Parathyroid adenoma (tissue), 2 donors: ENCODE measurements around the gene CYP3A5.
"Not testable (repeated sequence)": the region's sequence is repeated elsewhere in the genome, so short reads cannot be mapped to it uniquely, and the experiment has no call there.

ENCODE experiments used
- H2AFZ ChIP-seq: fragments of 300-600 bp; sonication (generic); one replicate; pipeline ENCODE4 v1.7.0; 2017; ENCODE audit warnings: antibody characterized with exemption, mild to moderate bottlenecking
- H3K27ac ChIP-seq: fragments of 300-600 bp; sonication (generic); one replicate; pipeline ENCODE4 v1.7.0; 2017
- H3K27me3 ChIP-seq: fragments of 300-600 bp; sonication (generic); one replicate; pipeline ENCODE4 v1.7.0; 2017; ENCODE audit warnings: low read length; ENCODE audit not compliant: control insufficient read depth, insufficient read depth
- H3K36me3 ChIP-seq: fragments of 300-600 bp; sonication (generic); one replicate; pipeline ENCODE4 v1.7.0; 2017; ENCODE audit warnings: low read length; ENCODE audit not compliant: control insufficient read depth, insufficient read depth
- H3K4me1 ChIP-seq: fragments of 300-600 bp; sonication (generic); one replicate; pipeline ENCODE4 v1.7.0; 2017; ENCODE audit warnings: control low read depth
- H3K4me2 ChIP-seq: fragments of 300-600 bp; sonication (generic); one replicate; pipeline ENCODE4 v1.7.0; 2017; ENCODE audit warnings: low read length
- H3K4me3 ChIP-seq: fragments of 300-600 bp; sonication (generic); one replicate; pipeline ENCODE4 v1.7.0; 2017; ENCODE audit warnings: low read depth, low read length
- H3K79me2 ChIP-seq: fragments of 300-600 bp; sonication (generic); one replicate; pipeline ENCODE4 v1.7.0; 2017; ENCODE audit warnings: control low read depth
- H3K9ac ChIP-seq: fragments of 300-600 bp; sonication (generic); one replicate; pipeline ENCODE4 v1.7.0; 2017; ENCODE audit warnings: mild to moderate bottlenecking
- H3K9me3 ChIP-seq: fragments of 300-600 bp; sonication (generic); one replicate; pipeline ENCODE4 v1.7.0; 2017; ENCODE audit warnings: low read length; ENCODE audit not compliant: control insufficient read depth
- TF ChIP-seq, protein P1 (sequence below): fragments of 300-600 bp; sonication (generic); IDR thresholded peaks from one replicate; pipeline ENCODE4 v1.7.0; 2017; ENCODE audit warnings: antibody characterized with exemption, mild to moderate bottlenecking
- donor health status: primary hyperparathyroidism.

Gene CYP3A5

DNA sequence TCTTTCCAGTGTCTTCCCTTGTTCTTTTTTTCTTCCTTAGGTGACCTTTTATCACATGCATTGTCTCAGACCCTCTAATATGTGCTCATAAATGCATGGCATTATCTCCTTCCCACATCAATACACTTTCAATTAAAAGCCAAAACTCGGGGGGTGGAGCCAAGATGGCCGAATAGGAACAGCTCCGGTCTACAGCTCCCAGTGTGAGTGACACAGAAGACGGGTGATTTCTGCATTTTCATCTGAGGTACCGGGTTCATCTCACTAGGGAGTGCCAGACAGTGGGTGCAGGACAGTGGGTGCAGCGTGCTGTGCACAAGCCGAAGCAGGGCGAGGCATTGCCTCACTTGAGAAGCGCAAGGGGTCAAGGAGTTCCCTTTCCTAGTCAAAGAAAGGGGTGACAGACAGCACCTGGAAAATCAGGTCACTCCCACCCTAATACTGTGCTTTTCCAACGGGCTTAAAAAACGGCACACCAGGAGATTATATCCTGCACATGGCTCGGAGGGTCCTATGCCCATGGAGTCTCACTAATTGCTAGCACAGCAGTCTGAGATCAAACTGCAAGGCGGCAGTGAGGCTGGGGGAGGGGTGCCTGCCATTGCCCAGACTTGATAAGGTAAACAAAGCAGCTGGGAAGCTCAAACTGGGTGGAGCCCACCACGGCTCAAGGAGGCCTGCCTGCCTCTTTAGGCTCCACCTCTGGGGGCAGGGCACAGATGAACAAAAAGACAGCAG lies 6.2 kb upstream of the CYP3A5 start:
- H3K9ac ChIP-seq, H3K9me3 ChIP-seq, H3K4me2 ChIP-seq, H3K27ac ChIP-seq, H3K36me3 ChIP-seq, H3K4me1 ChIP-seq, H3K27me3 ChIP-seq, H3K79me2 ChIP-seq, H2AFZ ChIP-seq, H3K4me3 ChIP-seq: not testable (repeated sequence)

- H3K36me3 ChIP-seq, result no peaks in the 10 kb centered on the region
- no peaks in the 10 kb centered on the region for H3K4me1 ChIP-seq
- no peak overlapping the region for H3K9ac ChIP-seq
- no peaks in the 10 kb centered on the region for H3K9me3 ChIP-seq
- no peaks in the 10 kb centered on the region for H3K79me2 ChIP-seq
- no peaks in the 10 kb centered on the region for H3K27me3 ChIP-seq
- H3K27ac ChIP-seq, result no peak overlapping the region
- no peak overlapping the region for H2AFZ ChIP-seq
- H3K4me2 ChIP-seq, result no peak overlapping the region
- TF ChIP-seq, protein P1, sequence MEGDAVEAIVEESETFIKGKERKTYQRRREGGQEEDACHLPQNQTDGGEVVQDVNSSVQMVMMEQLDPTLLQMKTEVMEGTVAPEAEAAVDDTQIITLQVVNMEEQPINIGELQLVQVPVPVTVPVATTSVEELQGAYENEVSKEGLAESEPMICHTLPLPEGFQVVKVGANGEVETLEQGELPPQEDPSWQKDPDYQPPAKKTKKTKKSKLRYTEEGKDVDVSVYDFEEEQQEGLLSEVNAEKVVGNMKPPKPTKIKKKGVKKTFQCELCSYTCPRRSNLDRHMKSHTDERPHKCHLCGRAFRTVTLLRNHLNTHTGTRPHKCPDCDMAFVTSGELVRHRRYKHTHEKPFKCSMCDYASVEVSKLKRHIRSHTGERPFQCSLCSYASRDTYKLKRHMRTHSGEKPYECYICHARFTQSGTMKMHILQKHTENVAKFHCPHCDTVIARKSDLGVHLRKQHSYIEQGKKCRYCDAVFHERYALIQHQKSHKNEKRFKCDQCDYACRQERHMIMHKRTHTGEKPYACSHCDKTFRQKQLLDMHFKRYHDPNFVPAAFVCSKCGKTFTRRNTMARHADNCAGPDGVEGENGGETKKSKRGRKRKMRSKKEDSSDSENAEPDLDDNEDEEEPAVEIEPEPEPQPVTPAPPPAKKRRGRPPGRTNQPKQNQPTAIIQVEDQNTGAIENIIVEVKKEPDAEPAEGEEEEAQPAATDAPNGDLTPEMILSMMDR, result no peak
- H3K4me3 ChIP-seq, result no peak overlapping the region
Measured at GRCh38 chr7:99685129-99685758, 5.4 kb upstream of the CYP3A5 start.

- no peak overlapping the region for H3K9ac ChIP-seq
- TF ChIP-seq, protein P1, result no peak
- H3K27me3 ChIP-seq, result no peaks in the 10 kb centered on the region
- H3K36me3 ChIP-seq, result no peaks in the 10 kb centered on the region
- H2AFZ ChIP-seq, result no peak overlapping the region
- no peaks in the 10 kb centered on the region for H3K9me3 ChIP-seq
- H3K4me2 ChIP-seq, result no peak overlapping the region
- no peaks in the 10 kb centered on the region for H3K79me2 ChIP-seq
- no peak overlapping the region for H3K4me3 ChIP-seq
- H3K27ac ChIP-seq, result no peak overlapping the region
- H3K4me1 ChIP-seq, result no peaks in the 10 kb centered on the region
Measured at GRCh38 chr7:99679032-99679399, 780 bp downstream of the CYP3A5 start.

GRCh38 chr7:99677648-99678045 lies 2.1 kb downstream of the CYP3A5 start:
- Histone ChIP-seq H3K9ac (no peak overlapping the region), H3K79me2 (no peaks in the 10 kb centered on the region), H3K9me3 (no peaks in the 10 kb centered on the region), H3K4me1 (no peaks in the 10 kb centered on the region), H3K27ac (no peak overlapping the region), H3K36me3 (no peaks in the 10 kb centered on the region), H3K27me3 (no peaks in the 10 kb centered on the region), H3K4me3 (no peak overlapping the region), H2AFZ (no peak overlapping the region), H3K4me2 (no peak overlapping the region)
- TF ChIP-seq, protein P1, result no peak

- Histone ChIP-seq H2AFZ (no peak overlapping the region), H3K27ac (no peak overlapping the region), H3K4me1 (no peaks in the 10 kb centered on the region), H3K27me3 (no peaks in the 10 kb centered on the region), H3K4me2 (no peak overlapping the region), H3K4me3 (no peak overlapping the region), H3K36me3 (no peaks in the 10 kb centered on the region), H3K9me3 (no peaks in the 10 kb centered on the region), H3K79me2 (no peaks in the 10 kb centered on the region), H3K9ac (no peak overlapping the region)
- TF ChIP-seq, protein P1, result no peak
Measured at GRCh38 chr7:99677013-99677647, 2.7 kb downstream of the CYP3A5 start.
